Right cardiac atrium (tissue), 5 donors: ENCODE results near the gene TTC28. TPM values are rescaled to one million over a fixed set of nuclear protein-coding genes. Genes with fewer than 3 reads are reported as not detected.
A peak's percentile ranks its signal among the peaks of the same experiment; 100 is the strongest.
"Not testable (repeated sequence)": the region's sequence is repeated elsewhere in the genome, so short reads cannot be mapped to it uniquely, and the experiment has no call there.

Source experiments
- ATAC-seq, 2 donors: fragments of 200-7000 bp; cut with Tn5 transposase; one replicate each; pipeline versions ENCODE4 v1.8.0 to v1.9.1; 2020; ENCODE audit warnings: moderate library complexity in 2 of 2, mild to moderate bottlenecking in 1 of 2
- DNase-seq, 3 donors: peaks; one replicate each; pipeline ENCODE4 v3.0.0-alpha.2; 2020
- H3K27ac ChIP-seq: one replicate; pipeline ENCODE4 v1.5.1; 2013; ENCODE audit warnings: mild to moderate bottlenecking, low read length, control low read depth, moderate library complexity
- H3K27me3 ChIP-seq: one replicate; pipeline ENCODE4 v1.6.1; 2013; ENCODE audit not compliant: control insufficient read depth, insufficient read depth
- H3K4me1 ChIP-seq: one replicate; pipeline ENCODE4 v1.6.1; 2013; ENCODE audit warnings: low read length; ENCODE audit not compliant: control insufficient read depth, insufficient read depth
- H3K4me3 ChIP-seq: one replicate; pipeline ENCODE4 v1.5.1; 2013; ENCODE audit warnings: low read length, control low read depth
- H3K9me3 ChIP-seq: one replicate; pipeline ENCODE4 v1.6.1; 2013; ENCODE audit warnings: low read length; ENCODE audit not compliant: control insufficient read depth
- WGBS: extraction: QIAGEN DNeasy Blood & Tissue Kit; methylation state at CpG from one replicate; pipeline ENCODE4 v1.1.7; 2013; 5-methylcytosine and 5-hydroxymethylcytosine counted together
- intact Hi-C, 4 donors: fragments of 100-400 bp; cut with DNase I; formaldehyde crosslinking; loops; one replicate each; pipeline versions ENCODE4 v1.11.0 to v1.14.0; 2022 to 2023
- polyA plus RNA-seq: library from polyadenylated mRNA; stranded (reverse); fragments of 200-250 nt; gene quantifications from one replicate; pipeline ENCODE4 v1.2.3, GENCODE V29; 2013
- total RNA-seq, 4 donors: library from RNA; stranded (reverse); fragmentation: NEBNext Ultra II Directional; extraction: Animal tissue kit (Norgen Biotek cat#: 25700); gene quantifications; one replicate each; pipeline ENCODE4 v1.2.1, GENCODE V29; 2021
- donor health status: healthy with polysubstance abuse.
- donor health status: DM: no; HTN: yes; CAD: no.
- donor health status: DM: no; HTN: no; CAD: no.
- donor health status: DM: no; HTN: yes; CAD: no; lungs with severe emphysema.
- donor health status: DM: yes; HTN: yes; CAD: no.

The TTC28 gene
- total and polyA plus RNA-seq, 5 donors = 5.7 to 21.1 (median 18.9) TPM

GRCh38 chr22:28091486-28091885 lies 588.2 kb downstream of the TTC28 start:
- intact Hi-C loops = no loop called here
- Histone ChIP-seq H3K27me3 (no peaks in the 10 kb centered on the region), H3K27ac (no peak overlapping the region), H3K4me3 (no peak overlapping the region), H3K9me3 (no peaks in the 10 kb centered on the region), H3K4me1 (no peaks in the 10 kb centered on the region)
- ATAC-seq = no peak
- DNase-seq = no peak
- WGBS = 96% methylated on average over 6 of the region's 6 CpGs

GRCh38 chr22:28089541-28089940 lies 590.1 kb downstream of the TTC28 start:
- intact Hi-C loops, H3K4me3 ChIP-seq, H3K27ac ChIP-seq, H3K9me3 ChIP-seq, H3K4me1 ChIP-seq, DNase-seq, ATAC-seq, H3K27me3 ChIP-seq: not testable (repeated sequence)
- WGBS = 99% methylated on average over 5 of the region's 5 CpGs

GRCh38 chr22:28077166-28077565 lies 602.5 kb downstream of the TTC28 start:
- Histone ChIP-seq H3K27ac (no peak overlapping the region), H3K9me3 (no peaks in the 10 kb centered on the region), H3K4me1 (peaks cover 5% of the 10 kb centered on the region), H3K4me3 (no peak overlapping the region), H3K27me3 (no peaks in the 10 kb centered on the region)
- WGBS = 95% methylated on average over 3 of the region's 3 CpGs
- no peak for DNase-seq
- no peak for ATAC-seq
- intact Hi-C loops = no loop called here

DNA sequence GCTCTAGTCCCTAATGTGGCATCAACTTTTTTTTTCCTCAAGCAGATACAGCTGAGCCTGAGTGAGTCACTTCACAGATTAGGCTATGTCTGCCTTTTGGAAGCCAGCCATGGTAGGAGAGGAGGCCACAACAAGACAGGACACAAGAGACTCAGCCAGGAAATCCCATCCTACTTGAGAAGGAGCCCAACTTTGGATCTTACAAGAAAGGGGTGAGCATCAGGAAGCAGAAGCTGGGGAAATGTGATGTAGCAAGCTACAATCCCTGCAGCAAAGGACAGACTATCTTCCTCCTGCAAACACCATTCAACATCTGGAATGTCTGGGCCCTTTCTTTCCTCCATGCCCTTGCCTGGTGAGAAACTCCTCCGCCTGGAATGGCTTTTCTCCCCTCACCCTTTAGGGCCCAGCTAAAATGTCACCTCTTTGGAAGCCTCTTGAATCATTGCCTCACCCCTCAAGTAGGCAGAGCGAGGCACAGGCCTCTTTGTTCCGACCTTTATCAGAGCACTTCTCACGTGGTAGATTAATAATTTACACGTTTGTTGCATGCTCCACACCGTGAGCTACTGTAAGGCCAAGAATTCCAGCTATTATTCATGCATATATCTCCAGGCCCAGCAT lies 604.2 kb downstream of the TTC28 start:
- Histone ChIP-seq H3K27ac (peak overlapping the region; percentile 84), H3K4me1 (peaks cover 5% of the 10 kb centered on the region), H3K27me3 (no peaks in the 10 kb centered on the region), H3K4me3 (no peak overlapping the region), H3K9me3 (no peaks in the 10 kb centered on the region)
- intact Hi-C loops = no loop called here
- DNase-seq (peak in 2 of 3 donors; percentile 52 to 57), ATAC-seq (peak; percentile 93 to 96)
- 29% methylated on average over 6 of the region's 6 CpGs for WGBS

GRCh38 chr22:28074526-28074925 lies 605.1 kb downstream of the TTC28 start:
- Histone ChIP-seq H3K4me3 (no peak overlapping the region), H3K9me3 (no peaks in the 10 kb centered on the region), H3K27ac (no peak overlapping the region), H3K27me3 (no peaks in the 10 kb centered on the region), H3K4me1 (peaks cover 5% of the 10 kb centered on the region)
- no peak for DNase-seq
- peak in 1 of 2 donors; percentile 34 for ATAC-seq
- intact Hi-C loops = no loop called here
- 67% methylated on average over 4 of the region's 4 CpGs for WGBS

DNA sequence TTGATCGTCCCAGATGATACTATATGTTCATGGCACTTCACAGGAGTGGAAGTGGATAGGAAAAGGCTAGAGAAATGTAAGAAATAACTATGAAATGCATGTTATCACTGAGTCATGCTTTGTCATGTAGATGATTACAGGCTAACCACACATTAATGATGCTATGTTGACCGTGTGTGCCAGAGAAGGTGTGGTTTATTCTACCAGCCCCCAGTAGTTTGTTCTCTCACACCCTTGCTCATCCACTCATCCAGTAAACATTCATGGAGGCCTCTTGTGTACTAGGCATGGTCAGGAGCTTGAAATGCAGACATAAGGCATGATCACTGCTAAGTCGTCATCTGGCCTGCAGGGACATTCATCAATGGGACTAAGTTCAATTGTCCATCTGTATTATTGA lies 607.6 kb downstream of the TTC28 start:
- intact Hi-C loops = no loop called here
- 95% methylated on average over 3 of the region's 3 CpGs for WGBS
- H3K9me3 ChIP-seq = no peaks in the 10 kb centered on the region
- ATAC-seq (no peak), DNase-seq (no peak)
- H3K4me1 ChIP-seq = peaks cover 5% of the 10 kb centered on the region
- no peak overlapping the region for H3K4me3 ChIP-seq
- H3K27me3 ChIP-seq = no peaks in the 10 kb centered on the region
- H3K27ac ChIP-seq = no peak overlapping the region

GRCh38 chr22:28068826-28069225 lies 610.8 kb downstream of the TTC28 start:
- Histone ChIP-seq H3K4me1 (no peaks in the 10 kb centered on the region), H3K9me3 (no peaks in the 10 kb centered on the region), H3K27me3 (no peaks in the 10 kb centered on the region), H3K27ac (no peak overlapping the region), H3K4me3 (no peak overlapping the region)
- intact Hi-C loops = no loop called here
- WGBS = 87% methylated on average over 2 of the region's 2 CpGs
- ATAC-seq (no peak), DNase-seq (no peak)

DNA sequence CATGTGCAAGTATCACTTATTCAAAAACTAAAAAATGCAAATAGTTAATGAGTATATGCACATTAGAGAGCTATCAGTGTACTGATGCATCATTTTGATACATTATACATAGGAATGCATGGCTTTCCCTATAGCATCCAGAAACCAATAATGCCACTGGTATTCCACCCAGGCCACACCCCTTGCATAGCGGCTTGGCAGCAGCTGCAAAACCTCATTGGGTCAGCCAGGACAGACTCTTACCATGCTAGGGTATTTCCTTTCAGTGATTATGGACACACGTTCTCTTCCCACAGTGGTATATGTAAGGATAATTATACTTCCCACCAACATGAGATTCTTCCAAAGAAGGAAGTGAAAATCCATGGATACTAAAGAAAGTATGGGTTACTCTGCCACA lies 614.7 kb downstream of the TTC28 start:
- H3K27me3 ChIP-seq = no peaks in the 10 kb centered on the region
- ATAC-seq (no peak), DNase-seq (no peak)
- no peak overlapping the region for H3K4me3 ChIP-seq
- intact Hi-C loops = no loop called here
- H3K9me3 ChIP-seq = no peaks in the 10 kb centered on the region
- 80% methylated on average over 2 of the region's 2 CpGs for WGBS
- no peaks in the 10 kb centered on the region for H3K4me1 ChIP-seq
- no peak overlapping the region for H3K27ac ChIP-seq

DNA sequence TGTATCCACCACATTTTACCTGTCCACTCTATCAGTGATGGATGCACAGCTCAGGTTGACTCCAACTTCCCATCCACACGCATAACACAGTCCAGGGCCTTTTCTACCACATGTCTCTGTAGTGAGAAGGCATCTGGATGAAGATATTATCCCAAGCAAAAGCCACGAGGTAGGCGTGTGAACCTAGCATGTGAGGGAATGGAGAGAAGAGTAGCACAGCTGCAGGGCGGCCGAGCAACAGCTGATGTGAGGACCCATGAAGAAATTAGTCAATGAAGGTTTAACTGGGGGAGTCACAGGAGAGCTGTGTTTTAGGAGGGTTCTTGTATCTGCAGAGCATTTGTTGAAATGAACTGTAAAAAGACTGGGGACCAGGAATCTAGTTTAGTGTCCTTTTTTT lies 616.0 kb downstream of the TTC28 start:
- Histone ChIP-seq H3K9me3 (no peaks in the 10 kb centered on the region), H3K4me3 (no peak overlapping the region), H3K4me1 (no peaks in the 10 kb centered on the region), H3K27me3 (no peaks in the 10 kb centered on the region), H3K27ac (no peak overlapping the region)
- no peak for ATAC-seq
- WGBS = 97% methylated on average over 5 of the region's 5 CpGs
- intact Hi-C loops = no loop called here
- DNase-seq = no peak

DNA sequence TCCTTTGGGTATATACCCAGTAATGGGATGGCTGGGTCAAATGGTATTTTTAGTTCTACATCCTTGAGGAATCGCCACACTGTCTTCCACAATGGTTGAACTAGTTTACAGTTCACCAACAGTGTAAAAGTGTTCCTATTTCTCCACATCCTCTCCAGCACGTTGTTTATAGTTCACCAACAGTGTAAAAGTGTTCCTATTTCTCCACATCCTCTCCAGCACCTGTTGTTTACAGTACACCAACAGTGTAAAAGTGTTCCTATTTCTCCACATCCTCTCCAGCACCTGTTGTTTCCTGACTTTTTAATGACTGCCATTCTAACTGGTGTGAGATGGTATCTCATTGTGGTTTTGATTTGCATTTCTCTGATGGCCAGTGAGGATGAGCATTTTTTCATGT lies 619.0 kb downstream of the TTC28 start:
- WGBS = 83% methylated on average over 2 of the region's 2 CpGs
- H3K4me3 ChIP-seq, DNase-seq, H3K27ac ChIP-seq, H3K27me3 ChIP-seq, H3K4me1 ChIP-seq, H3K9me3 ChIP-seq, ATAC-seq, intact Hi-C loops: not testable (repeated sequence)

DNA sequence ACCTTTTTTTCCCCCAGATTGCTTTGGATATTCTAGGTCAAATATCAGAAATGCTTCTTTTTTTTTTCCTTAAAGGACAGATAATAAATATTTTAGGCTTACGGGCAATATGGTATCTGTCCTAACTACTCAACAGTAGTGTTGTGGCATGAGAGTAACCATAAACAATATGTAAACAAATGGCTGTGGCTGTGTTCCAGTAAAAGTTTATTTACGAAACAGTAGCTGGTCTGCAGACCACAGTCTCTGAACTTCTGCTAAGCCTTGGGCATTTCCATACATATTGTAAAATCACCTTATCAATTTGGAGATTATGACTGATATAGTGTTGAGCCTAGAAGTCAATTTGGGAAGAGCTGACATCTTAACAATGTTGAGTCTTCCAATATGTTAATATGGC lies 621.6 kb downstream of the TTC28 start:
- no peaks in the 10 kb centered on the region for H3K9me3 ChIP-seq
- no peak for ATAC-seq
- H3K4me3 ChIP-seq = no peak overlapping the region
- H3K27me3 ChIP-seq = no peaks in the 10 kb centered on the region
- no peak for DNase-seq
- intact Hi-C loops = loop anchor here (10.0 kb wide), 3 partner anchors 387 to 777 kb away; no protein-coding TSS in a partner anchor
- WGBS = 77% methylated on average over 2 of the region's 2 CpGs
- H3K4me1 ChIP-seq = no peaks in the 10 kb centered on the region
- no peak overlapping the region for H3K27ac ChIP-seq

DNA sequence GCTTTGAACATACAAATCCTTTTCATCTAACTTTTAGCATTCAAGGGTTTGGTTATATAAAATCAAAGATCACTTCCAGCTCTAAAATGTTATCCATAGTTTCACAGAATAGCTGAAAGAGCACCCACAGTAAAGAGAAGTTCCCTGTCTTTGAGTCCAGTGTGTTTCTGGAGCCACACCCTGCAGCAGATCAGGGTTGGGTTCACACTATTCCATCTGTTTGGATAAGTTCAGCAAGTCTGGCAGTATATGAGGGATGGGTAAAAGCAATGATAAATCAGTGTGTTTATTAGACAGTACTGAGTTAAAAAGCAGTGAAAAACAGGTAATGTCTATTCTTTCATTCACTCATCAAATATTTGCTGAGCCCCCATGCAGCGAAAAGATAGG lies 624.8 kb downstream of the TTC28 start:
- intact Hi-C loops = loop anchor here (5.0 to 10.0 kb wide), 4 partner anchors 390 to 780 kb away; no protein-coding TSS in a partner anchor
- 98% methylated on average over 1 of the region's 1 CpG for WGBS
- no peak for ATAC-seq
- Histone ChIP-seq H3K27me3 (no peaks in the 10 kb centered on the region), H3K9me3 (no peaks in the 10 kb centered on the region), H3K4me1 (no peaks in the 10 kb centered on the region), H3K27ac (no peak overlapping the region), H3K4me3 (no peak overlapping the region)
- no peak for DNase-seq
